CD4-positive, alpha-beta T cell treated with Interleukin-21 for 1 hour (primary cell): Measurements from ENCODE around the gene KCNQ1OT1.
"Not testable (repeated sequence)": the region's sequence is repeated elsewhere in the genome, so short reads cannot be mapped to it uniquely, and the experiment has no call there.

ENCODE experiments used
- DNase-seq: peaks from one replicate; pipeline ENCODE4 v3.0.0-alpha.2; 2020

Gene KCNQ1OT1

GRCh38 chr11:2651054-2651617 lies 48.7 kb downstream of the KCNQ1OT1 start:
- no peak for DNase-seq

DNA sequence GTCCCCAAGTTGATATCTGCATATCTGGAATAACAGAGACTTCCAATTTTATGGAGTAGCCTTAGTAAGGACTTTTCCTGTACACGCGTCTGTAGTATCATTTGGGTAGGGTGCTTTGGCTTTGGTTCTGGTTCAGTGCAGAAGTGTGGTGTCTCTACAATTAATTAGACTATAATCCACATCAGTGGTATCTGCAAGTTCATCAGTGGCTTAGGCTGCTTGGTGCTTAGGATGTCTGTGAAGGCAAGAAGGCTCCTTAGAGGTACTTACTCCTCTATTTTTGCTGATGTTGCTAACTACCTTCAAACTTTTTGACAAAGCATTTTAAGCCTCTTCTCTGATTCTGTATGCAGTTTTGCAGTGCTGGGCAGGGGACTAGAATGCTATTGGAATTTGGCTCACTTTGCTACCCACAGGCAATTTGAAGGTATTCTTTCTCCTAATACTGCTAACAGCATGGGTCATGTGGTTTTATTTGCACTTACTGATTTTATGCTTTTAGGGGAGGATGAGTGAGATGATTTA lies 49.4 kb downstream of the KCNQ1OT1 start:
- DNase-seq, result no peak

DNA sequence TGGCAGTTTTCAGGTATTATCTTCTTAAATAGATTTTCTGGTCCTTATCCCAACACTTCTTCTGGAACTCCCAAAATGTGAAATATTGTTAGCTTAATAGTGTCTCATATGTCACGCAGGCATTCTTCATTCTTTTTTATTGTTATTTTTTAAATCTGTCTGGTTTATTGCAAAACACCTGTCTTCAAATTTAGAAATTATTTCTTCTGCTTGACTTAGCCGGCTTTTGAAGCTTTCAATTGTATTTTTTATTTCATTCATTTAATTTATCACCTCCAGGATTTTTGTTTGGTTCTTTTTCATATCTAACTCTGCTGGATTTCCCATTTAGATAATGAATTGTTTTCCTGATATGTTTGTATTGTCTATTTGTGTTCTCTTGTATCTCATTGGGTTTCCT lies 49.9 kb downstream of the KCNQ1OT1 start:
- no peak for DNase-seq

GRCh38 chr11:2649400-2649799 lies 50.4 kb downstream of the KCNQ1OT1 start:
- DNase-seq, result no peak

- no peak for DNase-seq
Measured at GRCh38 chr11:2647953-2648352, 51.8 kb downstream of the KCNQ1OT1 start.

DNA sequence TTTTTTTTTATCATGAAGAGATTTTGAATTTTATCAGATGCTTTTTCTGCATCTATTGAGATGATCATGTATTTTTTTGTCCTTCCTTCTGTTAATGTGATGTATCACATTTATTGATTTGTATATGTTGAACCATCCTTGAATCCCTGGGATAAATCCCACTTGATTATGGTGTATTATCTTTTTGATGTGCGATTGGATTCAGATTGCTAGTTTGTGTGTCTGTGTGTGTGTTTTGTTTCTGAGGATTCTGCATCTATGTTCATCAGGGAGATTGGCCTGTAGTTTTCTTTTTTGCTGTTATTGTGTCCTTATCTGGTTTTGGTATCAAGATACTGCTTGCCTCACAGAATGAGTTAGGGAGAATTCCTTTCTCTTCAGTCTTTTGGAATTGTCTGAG lies 52.6 kb downstream of the KCNQ1OT1 start:
- no peak for DNase-seq

GRCh38 chr11:2645779-2646118 lies 54.0 kb downstream of the KCNQ1OT1 start:
- DNase-seq, result no peak

DNA sequence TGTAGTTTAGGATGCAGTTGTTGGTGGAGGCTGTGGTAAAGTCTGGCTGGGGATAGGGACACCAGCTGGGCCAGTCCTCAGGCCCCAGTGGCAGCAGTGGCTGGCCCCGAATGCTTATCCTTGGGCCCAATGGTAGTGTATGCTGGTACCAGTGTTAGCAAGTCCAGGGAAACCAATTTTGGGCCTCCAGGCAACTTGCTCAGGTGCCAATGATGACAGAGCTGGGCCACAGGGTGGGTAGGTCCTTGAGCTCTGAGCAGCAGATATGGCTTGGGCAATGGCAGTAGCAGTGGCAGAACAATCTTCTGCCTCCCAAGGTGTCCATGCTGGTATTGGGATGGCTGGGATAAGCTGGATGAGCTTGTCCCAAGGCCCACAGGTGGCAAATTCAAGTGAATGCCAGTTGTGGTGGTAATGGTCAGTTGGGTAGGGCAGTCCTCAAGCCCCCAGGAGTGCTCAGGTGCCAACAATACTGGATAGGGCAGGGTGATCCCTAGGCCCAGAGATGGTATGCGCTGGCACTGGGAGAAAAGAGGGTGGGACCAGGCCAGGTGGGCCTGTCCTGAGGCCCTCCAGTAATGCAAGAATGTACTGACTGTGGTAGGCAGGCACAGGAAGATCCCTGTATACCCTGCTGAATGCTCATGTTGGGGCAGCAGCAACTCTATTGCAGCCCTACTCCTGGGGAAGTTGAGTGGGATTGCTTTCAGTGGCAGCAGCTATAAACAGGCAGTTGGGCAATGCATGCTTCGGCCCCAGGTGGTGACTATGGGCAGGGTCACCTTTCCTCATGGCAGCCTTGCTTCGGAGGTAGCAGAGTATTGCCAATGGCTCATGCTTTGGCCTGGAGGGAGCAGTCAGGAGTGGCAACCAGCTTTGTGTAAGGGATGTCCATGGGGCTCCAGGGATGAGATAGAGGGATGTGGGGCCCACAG lies 54.7 kb downstream of the KCNQ1OT1 start:
- DNase-seq, result no peak

- no peak for DNase-seq
Measured at GRCh38 chr11:2643746-2644145, 56.0 kb downstream of the KCNQ1OT1 start.

- DNase-seq, result no peak
Measured at GRCh38 chr11:2641623-2642022, 58.2 kb downstream of the KCNQ1OT1 start.

GRCh38 chr11:2639763-2640162 lies 60.0 kb downstream of the KCNQ1OT1 start:
- DNase-seq, result not testable (repeated sequence)

- DNase-seq, result no peak
Measured at GRCh38 chr11:2631161-2631560, 68.6 kb downstream of the KCNQ1OT1 start.

DNA sequence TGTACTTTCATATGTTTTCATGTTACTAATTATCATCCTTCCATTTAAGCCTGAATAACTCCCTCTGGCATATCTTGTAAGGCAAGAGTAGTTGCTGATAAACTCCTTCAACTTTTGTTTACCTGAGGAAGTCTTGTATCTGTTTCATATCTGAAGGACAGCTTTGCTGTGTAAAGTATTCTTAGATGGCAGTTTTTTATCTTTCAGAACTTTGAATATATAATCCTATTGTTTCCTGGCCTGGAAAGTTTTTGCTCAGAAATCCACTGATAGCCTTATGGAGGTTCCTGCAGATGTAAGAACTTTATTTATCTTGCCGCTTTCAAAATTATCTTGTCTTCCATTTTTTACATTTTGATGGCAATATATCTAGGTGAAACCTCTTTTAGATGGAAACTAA lies 69.1 kb downstream of the KCNQ1OT1 start:
- no peak for DNase-seq

GRCh38 chr11:2625183-2625582 lies 74.6 kb downstream of the KCNQ1OT1 start:
- no peak for DNase-seq

DNA sequence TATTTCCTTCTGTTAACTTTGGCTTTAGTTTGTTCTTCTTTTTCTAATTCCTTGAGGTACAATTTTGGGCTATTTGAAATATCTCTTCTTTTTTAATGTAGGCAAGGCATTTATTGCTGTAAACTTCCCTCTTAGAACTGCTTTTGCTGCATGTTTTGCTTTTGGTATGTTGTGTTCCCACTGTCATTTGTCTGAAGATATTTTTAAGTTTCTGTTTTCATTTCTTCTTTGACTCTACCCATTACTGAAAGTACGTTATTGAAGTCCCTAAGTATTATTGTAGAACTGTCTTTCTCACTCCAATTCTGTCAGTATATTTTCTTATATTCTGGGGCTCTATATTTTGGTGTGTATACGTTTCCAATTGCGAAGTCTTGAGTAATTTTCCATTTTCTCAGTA lies 77.9 kb downstream of the KCNQ1OT1 start:
- no peak for DNase-seq

GRCh38 chr11:2612884-2613571 lies 86.8 kb downstream of the KCNQ1OT1 start:
- no peak for DNase-seq

DNA sequence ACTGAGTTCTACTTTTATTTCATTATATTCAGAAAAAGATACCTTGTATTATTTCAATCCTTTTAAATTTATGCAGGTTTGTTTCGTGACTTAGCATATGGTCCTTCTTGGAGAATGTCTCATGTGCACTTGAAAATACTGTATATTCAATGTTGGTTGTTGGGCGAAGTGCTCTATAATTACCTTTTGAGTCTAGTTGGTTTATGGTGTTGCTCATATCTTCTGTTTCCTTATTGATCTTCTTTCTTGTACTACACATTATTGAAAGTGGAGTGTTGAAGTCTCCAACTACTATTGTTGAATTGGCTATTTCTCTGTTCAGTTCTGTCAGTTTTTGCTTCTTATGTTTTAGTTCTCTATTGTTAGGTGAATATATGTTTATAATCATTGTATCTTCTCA lies 90.4 kb downstream of the KCNQ1OT1 start:
- no peak for DNase-seq

GRCh38 chr11:2599561-2600189 lies 100.1 kb downstream of the KCNQ1OT1 start:
- DNase-seq, result no peak

- DNase-seq, result no peak
Measured at GRCh38 chr11:2595204-2595603, 104.6 kb downstream of the KCNQ1OT1 start.

DNA sequence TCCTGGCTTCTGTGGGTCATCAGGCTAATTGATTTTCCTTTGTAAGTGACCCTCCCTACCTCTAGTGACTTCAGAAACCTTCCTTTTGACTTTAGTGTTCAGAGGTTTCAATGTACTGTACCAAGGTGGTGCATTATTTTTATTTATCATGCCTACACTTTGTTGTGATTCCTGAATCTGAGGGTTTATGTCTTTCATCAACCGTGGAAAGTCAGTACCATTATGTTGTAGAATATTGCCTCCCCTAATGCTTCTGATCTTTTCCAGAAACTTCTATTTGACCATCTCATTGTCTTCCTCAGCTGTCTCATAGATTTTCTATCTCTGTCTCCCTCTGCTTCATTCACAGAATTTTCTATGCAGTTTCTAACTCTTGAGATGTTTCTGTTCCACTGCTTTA lies 105.5 kb downstream of the KCNQ1OT1 start:
- DNase-seq, result no peak

GRCh38 chr11:2593393-2593950 lies 106.3 kb downstream of the KCNQ1OT1 start:
- no peak for DNase-seq

GRCh38 chr11:2592559-2593392 lies 107.0 kb downstream of the KCNQ1OT1 start:
- no peak for DNase-seq
